GM12892 (cell line): ENCODE measurements around the gene COL7A1.

Source experiments
- POLR2A ChIP-seq: IDR thresholded peaks from 2 replicates; pipeline ENCODE4 v1.6.1; 2011; ENCODE audit warnings: low read depth, low read length, control low read depth
- POLR2AphosphoS5 ChIP-seq: IDR thresholded peaks from 2 replicates; pipeline ENCODE4 v1.6.1; 2011; ENCODE audit warnings: low read depth, low read length, control low read depth
- TAF1 ChIP-seq: IDR thresholded peaks from 2 replicates; pipeline ENCODE4 v1.6.1; 2011; ENCODE audit warnings: low read depth, mild to moderate bottlenecking, control low read depth, low read length, borderline replicate concordance

DNA sequence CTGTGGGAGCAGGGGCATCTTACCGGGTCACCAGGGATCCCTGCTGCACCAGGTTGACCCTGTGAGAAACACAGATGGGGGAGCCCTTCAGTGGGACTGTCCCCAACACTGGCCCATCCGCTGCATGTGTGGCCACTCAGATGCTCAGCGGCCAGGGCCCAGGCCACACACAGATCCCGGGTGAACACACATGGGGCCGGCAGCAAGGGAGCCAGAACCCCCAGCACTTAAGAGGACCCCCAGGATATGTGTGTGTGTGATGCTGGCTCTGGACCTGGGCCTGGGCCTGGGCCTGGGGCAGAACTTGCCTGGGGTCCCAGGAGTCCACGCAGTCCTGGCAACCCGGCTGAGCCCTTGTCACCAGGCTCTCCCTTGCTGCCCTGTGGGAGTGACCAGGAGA lies 26.7 kb downstream of the COL7A1 start:
- TF ChIP-seq POLR2A (no peak), POLR2AphosphoS5 (no peak), TAF1 (no peak)
